A549 (cell line): ENCODE measurements around the gene PAK4. TPM values are rescaled to one million over a fixed set of nuclear protein-coding genes. Genes with fewer than 3 reads are reported as not detected.

Source experiments
- ATAC-seq, 2 experiments: fragments of 200-7000 bp in 1 of 2; fragments of >200 bp in 1 of 2; cut with Nextera tagmentation in 1 of 2; cut with Tn5 transposase in 1 of 2; 3 replicates each; pipeline versions ENCODE4 v1.8.0 to v1.9.1; 2018 to 2020; ENCODE audit warnings: mild to moderate bottlenecking in 1 of 2, moderate library complexity in 1 of 2
- CTCF ChIA-PET: fragments of 300-600 bp; sonication (Branson Sonifier 250); formaldehyde crosslinking; extraction: SDS; loops from one replicate; lab custom pipeline; 2021; ENCODE audit warnings: antibody characterized with exemption, inconsistent platforms; lab: Yijun Ruan, JAX
- POLR2A ChIA-PET: fragments of 350-600 bp; formaldehyde crosslinking; extraction: SDS; loops from one replicate; lab custom pipeline; 2021; ENCODE audit warnings: antibody characterized with exemption, inconsistent platforms; lab: Yijun Ruan, JAX
- DNase-seq, 2 experiments: peaks; one replicate each; pipeline versions ENCODE4 v3.0.0 to v3.0.0-alpha.2; 2011 to 2016; ENCODE audit warnings: low read depth in 1 of 2, low spot score in 1 of 2
- FAIRE-seq: peaks from 2 replicates; lab custom pipeline; 2011; peaks lifted over from hg19 to GRCh38; lab: Jason Lieb, UNC
- H3K27ac ChIP-seq, 2 experiments: fragments of >200 bp; sonication (Bioruptor Twin); formaldehyde crosslinking; 3 replicates each; pipeline ENCODE4 v1.5.1; 2016 to 2017
- H3K4me1 ChIP-seq: fragments of >200 bp; sonication (Bioruptor Twin); formaldehyde crosslinking; 3 replicates; pipeline ENCODE4 v1.6.1; 2016
- H3K4me2 ChIP-seq: fragments of >200 bp; sonication (Bioruptor Twin); formaldehyde crosslinking; 3 replicates; pipeline ENCODE4 v1.6.1; 2016
- H3K4me3 ChIP-seq: fragments of >200 bp; sonication (Bioruptor Twin); formaldehyde crosslinking; 3 replicates; pipeline ENCODE4 v1.5.1; 2016
- H3K9me3 ChIP-seq: fragments of >200 bp; sonication (Bioruptor Twin); formaldehyde crosslinking; 3 replicates; pipeline ENCODE4 v1.6.1; 2016
- BHLHE40 ChIP-seq: IDR thresholded peaks from 2 replicates; pipeline ENCODE4 v1.6.1; 2012; ENCODE audit warnings: low read depth, low read length, inconsistent platforms
- CBX8 ChIP-seq: fragments of 200-600 bp; sonication (generic); IDR thresholded peaks from 2 replicates; pipeline ENCODE4 v1.6.1; 2016
- CEBPB ChIP-seq, 2 experiments: fragments of >200 bp in 1 of 2; sonication (Bioruptor Twin) in 1 of 2; formaldehyde crosslinking in 1 of 2; IDR thresholded peaks; 2 replicates each; pipeline ENCODE4 v1.6.1; 2012 to 2016
- EHF ChIP-seq: fragments of 250-450 bp; sonication (Bioruptor Pico); IDR thresholded peaks from 2 replicates; pipeline ENCODE4 v1.5.0; 2020; ENCODE audit warnings: mild to moderate bottlenecking
- EP300 ChIP-seq, 2 experiments: fragments of >200 bp; sonication (Bioruptor Twin); formaldehyde crosslinking; IDR thresholded peaks; 2 replicates in 1 of 2; 3 replicates in 1 of 2; pipeline ENCODE4 v1.6.1; 2016 to 2017
- FOSB ChIP-seq: fragments of 250-450 bp; sonication (Bioruptor Pico); IDR thresholded peaks from 2 replicates; pipeline ENCODE4 v1.5.0; 2020; ENCODE audit warnings: mild to moderate bottlenecking, moderate library complexity
- HEYL ChIP-seq: fragments of 250-450 bp; sonication (Bioruptor Pico); IDR thresholded peaks from 2 replicates; pipeline ENCODE4 v1.8.0; 2021; ENCODE audit warnings: mild to moderate bottlenecking, moderate library complexity
- HOXA7 ChIP-seq: fragments of 250-450 bp; sonication (Bioruptor Pico); IDR thresholded peaks from 2 replicates; pipeline ENCODE4 v1.5.0; 2020; ENCODE audit warnings: mild to moderate bottlenecking, moderate library complexity
- HOXB13 ChIP-seq: fragments of 250-450 bp; sonication (Bioruptor Pico); IDR thresholded peaks from 2 replicates; pipeline ENCODE4 v1.5.0; 2020; ENCODE audit warnings: low read depth, mild to moderate bottlenecking, moderate library complexity
- JUNB ChIP-seq: fragments of >200 bp; sonication (Bioruptor Twin); formaldehyde crosslinking; IDR thresholded peaks from 2 replicates; pipeline ENCODE4 v1.6.1; 2016
- MAFK ChIP-seq: fragments of 450-650 bp; IDR thresholded peaks from 2 replicates; pipeline ENCODE4 v1.6.1; 2014; ENCODE audit not compliant: partially characterized antibody
- MAZ ChIP-seq: fragments of 150-350 bp; IDR thresholded peaks from 2 replicates; pipeline ENCODE4 v1.6.1; 2014; ENCODE audit warnings: antibody characterized with exemption, low read depth, low read length, borderline replicate concordance
- NFE2L2 ChIP-seq: fragments of 150-350 bp; conservative IDR thresholded peaks from 2 replicates; pipeline ENCODE4 v1.6.1; 2014; ENCODE audit warnings: low read length
- NPAS2 ChIP-seq: fragments of 250-450 bp; sonication (Bioruptor Pico); IDR thresholded peaks from 2 replicates; pipeline ENCODE4 v1.8.0; 2022; ENCODE audit warnings: mild to moderate bottlenecking, moderate library complexity, borderline replicate concordance
- NR3C1 ChIP-seq: fragments of >200 bp; sonication (Bioruptor Twin); formaldehyde crosslinking; IDR thresholded peaks from 3 replicates; pipeline ENCODE4 v1.6.1; 2017
- POLR2A ChIP-seq: IDR thresholded peaks from 2 replicates; pipeline ENCODE4 v1.6.1; 2012; ENCODE audit warnings: mild to moderate bottlenecking, low read length
- RARB ChIP-seq: fragments of 250-450 bp; sonication (Bioruptor Pico); IDR thresholded peaks from 2 replicates; pipeline ENCODE4 v1.8.0; 2021; ENCODE audit warnings: mild to moderate bottlenecking, moderate library complexity
- RNF2 ChIP-seq: fragments of 200-600 bp; sonication (generic); IDR thresholded peaks from 2 replicates; pipeline ENCODE4 v1.6.1; 2016; ENCODE audit warnings: low read depth, mild to moderate bottlenecking, antibody characterized with exemption, moderate library complexity, borderline replicate concordance
- TFCP2L1 ChIP-seq: fragments of 250-450 bp; sonication (Bioruptor Pico); IDR thresholded peaks from 2 replicates; pipeline ENCODE4 v1.5.0; 2021; ENCODE audit warnings: mild to moderate bottlenecking
- ZNF302 ChIP-seq: fragments of 250-450 bp; sonication (Bioruptor Pico); IDR thresholded peaks from 2 replicates; pipeline ENCODE4 v1.9.0; 2021; ENCODE audit warnings: inconsistent platforms, mild to moderate bottlenecking, moderate library complexity
- ZSCAN20 ChIP-seq: fragments of 250-450 bp; sonication (Bioruptor Pico); IDR thresholded peaks from 2 replicates; pipeline ENCODE4 v1.8.0; 2022; ENCODE audit warnings: mild to moderate bottlenecking, moderate library complexity
- WGBS: methylation state at CpG from one replicate; pipeline ENCODE4 v1.1.6; 2017; ENCODE audit errors: missing lambda C conversion rate; 5-methylcytosine and 5-hydroxymethylcytosine counted together
- polyA plus RNA-seq, 4 experiments: library from polyadenylated mRNA; depleted of rRNA in 3 of 4; stranded (reverse); fragments of >200 nt; fragmentation: RNase III in 1 of 4; extraction: RNeasy Plus Mini Kit Qiagen cat#74134 plus additional on column Dnase treatment in 1 of 4; gene quantifications; 2 replicates in 3 of 4; 3 replicates in 1 of 4; pipeline ENCODE4 v1.2.3, GENCODE V29; 2011 to 2017
- TF ChIP-seq, protein P1 (sequence below): fragments of 150-350 bp; IDR thresholded peaks from 2 replicates; pipeline ENCODE4 v1.6.1; 2014; ENCODE audit warnings: low read depth, mild to moderate bottlenecking, low read length
- TF ChIP-seq, protein P2 (sequence below): fragments of 200-600 bp; sonication (generic); IDR thresholded peaks from 2 replicates; pipeline ENCODE4 v1.6.1; 2016; ENCODE audit warnings: antibody characterized with exemption, mild to moderate bottlenecking, moderate library complexity
- TF ChIP-seq, protein P3 (sequence below): IDR thresholded peaks from 2 replicates; pipeline ENCODE4 v1.6.1; 2012; ENCODE audit warnings: low read depth, borderline replicate concordance
- TF ChIP-seq, protein P4 (sequence below): fragments of >200 bp; sonication (Bioruptor Twin); formaldehyde crosslinking; IDR thresholded peaks from 3 replicates; pipeline ENCODE4 v1.6.1; 2016
- TF ChIP-seq, protein P5 (sequence below): fragments of 250-450 bp; sonication (Bioruptor Pico); IDR thresholded peaks from 2 replicates; pipeline ENCODE4 v1.5.0; 2021; ENCODE audit warnings: mild to moderate bottlenecking, moderate library complexity, borderline replicate concordance

The PAK4 gene
- polyA plus RNA-seq, 2 of the 4 experiments (the other 2 are of a cell fraction): 42.9 to 84.2 TPM

DNA sequence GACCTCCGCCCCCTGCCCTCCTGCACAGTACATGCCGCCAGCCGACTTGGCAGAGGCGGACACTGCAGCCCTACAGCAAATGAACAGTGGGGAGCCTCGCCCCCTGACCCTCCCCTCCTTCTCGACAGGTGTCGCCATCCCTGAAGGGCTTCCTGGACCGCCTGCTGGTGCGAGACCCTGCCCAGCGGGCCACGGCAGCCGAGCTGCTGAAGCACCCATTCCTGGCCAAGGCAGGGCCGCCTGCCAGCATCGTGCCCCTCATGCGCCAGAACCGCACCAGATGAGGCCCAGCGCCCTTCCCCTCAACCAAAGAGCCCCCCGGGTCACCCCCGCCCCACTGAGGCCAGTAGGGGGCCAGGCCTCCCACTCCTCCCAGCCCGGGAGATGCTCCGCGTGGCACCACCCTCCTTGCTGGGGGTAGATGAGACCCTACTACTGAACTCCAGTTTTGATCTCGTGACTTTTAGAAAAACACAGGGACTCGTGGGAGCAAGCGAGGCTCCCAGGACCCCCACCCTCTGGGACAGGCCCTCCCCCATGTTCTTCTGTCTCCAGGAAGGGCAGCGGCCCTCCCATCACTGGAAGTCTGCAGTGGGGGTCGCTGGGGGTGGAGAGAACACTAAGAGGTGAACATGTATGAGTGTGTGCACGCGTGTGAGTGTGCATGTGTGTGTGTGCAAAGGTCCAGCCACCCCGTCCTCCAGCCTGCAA, 52.9 kb downstream of the PAK4 start:
- WGBS: 95% methylated on average over 24 of the region's 30 CpGs
- DNase-seq: no peak
- no peak overlapping the region for H3K27ac ChIP-seq
- FAIRE-seq: no peak
- ChIA-PET CTCF (interaction anchor here (0.6 to 5.6 kb wide), 4 partner anchors 9 to 216 kb away, joined by 3 to 55 read pairs (median 16); no protein-coding TSS in a partner anchor), POLR2A (no interaction called here)
- no peaks in the 10 kb centered on the region for H3K4me1 ChIP-seq
- no peak overlapping the region for H3K4me3 ChIP-seq
- no peak overlapping the region for H3K4me2 ChIP-seq
- TF ChIP-seq JUNB (no peak), BHLHE40 (no peak), EHF (CRISPR knock-in tag) (no peak), HOXB13 (CRISPR knock-in tag) (no peak), CEBPB (IDR thresholded peaks at IDR 0.05) (no peak), FOSB (CRISPR knock-in tag) (no peak), TFCP2L1 (CRISPR knock-in tag) (no peak), MAFK (no peak), POLR2A (no peak), CBX8 (no peak), HEYL (CRISPR knock-in tag) (no peak), NFE2L2 (no peak), RARB (no peak), NR3C1 (no peak), HOXA7 (CRISPR knock-in tag) (no peak)
- TF ChIP-seq, protein P1, sequence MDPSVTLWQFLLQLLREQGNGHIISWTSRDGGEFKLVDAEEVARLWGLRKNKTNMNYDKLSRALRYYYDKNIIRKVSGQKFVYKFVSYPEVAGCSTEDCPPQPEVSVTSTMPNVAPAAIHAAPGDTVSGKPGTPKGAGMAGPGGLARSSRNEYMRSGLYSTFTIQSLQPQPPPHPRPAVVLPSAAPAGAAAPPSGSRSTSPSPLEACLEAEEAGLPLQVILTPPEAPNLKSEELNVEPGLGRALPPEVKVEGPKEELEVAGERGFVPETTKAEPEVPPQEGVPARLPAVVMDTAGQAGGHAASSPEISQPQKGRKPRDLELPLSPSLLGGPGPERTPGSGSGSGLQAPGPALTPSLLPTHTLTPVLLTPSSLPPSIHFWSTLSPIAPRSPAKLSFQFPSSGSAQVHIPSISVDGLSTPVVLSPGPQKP: no peak
- TF ChIP-seq, protein P2, sequence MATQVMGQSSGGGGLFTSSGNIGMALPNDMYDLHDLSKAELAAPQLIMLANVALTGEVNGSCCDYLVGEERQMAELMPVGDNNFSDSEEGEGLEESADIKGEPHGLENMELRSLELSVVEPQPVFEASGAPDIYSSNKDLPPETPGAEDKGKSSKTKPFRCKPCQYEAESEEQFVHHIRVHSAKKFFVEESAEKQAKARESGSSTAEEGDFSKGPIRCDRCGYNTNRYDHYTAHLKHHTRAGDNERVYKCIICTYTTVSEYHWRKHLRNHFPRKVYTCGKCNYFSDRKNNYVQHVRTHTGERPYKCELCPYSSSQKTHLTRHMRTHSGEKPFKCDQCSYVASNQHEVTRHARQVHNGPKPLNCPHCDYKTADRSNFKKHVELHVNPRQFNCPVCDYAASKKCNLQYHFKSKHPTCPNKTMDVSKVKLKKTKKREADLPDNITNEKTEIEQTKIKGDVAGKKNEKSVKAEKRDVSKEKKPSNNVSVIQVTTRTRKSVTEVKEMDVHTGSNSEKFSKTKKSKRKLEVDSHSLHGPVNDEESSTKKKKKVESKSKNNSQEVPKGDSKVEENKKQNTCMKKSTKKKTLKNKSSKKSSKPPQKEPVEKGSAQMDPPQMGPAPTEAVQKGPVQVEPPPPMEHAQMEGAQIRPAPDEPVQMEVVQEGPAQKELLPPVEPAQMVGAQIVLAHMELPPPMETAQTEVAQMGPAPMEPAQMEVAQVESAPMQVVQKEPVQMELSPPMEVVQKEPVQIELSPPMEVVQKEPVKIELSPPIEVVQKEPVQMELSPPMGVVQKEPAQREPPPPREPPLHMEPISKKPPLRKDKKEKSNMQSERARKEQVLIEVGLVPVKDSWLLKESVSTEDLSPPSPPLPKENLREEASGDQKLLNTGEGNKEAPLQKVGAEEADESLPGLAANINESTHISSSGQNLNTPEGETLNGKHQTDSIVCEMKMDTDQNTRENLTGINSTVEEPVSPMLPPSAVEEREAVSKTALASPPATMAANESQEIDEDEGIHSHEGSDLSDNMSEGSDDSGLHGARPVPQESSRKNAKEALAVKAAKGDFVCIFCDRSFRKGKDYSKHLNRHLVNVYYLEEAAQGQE: no peak
- TF ChIP-seq, protein P3, sequence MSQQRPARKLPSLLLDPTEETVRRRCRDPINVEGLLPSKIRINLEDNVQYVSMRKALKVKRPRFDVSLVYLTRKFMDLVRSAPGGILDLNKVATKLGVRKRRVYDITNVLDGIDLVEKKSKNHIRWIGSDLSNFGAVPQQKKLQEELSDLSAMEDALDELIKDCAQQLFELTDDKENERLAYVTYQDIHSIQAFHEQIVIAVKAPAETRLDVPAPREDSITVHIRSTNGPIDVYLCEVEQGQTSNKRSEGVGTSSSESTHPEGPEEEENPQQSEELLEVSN: no peak
- no peak for ATAC-seq
- H3K9me3 ChIP-seq: no peaks in the 10 kb centered on the region

DNA sequence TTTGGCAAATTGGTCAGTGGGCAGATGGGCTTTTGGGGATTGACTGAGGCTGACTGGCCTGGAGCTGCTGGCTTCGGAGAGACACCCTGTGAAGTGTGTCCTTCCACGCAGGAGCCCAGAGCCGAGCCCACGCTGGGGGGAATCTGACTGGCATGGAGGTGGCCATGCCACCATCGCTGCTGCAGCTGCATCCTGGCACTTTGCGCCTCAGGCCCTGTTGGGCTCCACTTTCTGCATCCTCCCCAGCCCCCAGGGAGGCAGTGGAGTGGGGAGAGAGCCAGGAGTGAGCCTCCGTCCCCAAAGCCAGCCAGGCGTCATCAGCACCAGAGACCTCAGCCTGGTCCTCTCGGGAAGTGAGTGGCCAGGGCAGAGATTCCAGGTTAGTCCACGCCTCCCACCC, 54.2 kb downstream of the PAK4 start:
- no peak for DNase-seq

More for the DNA sequence above, 54.2 kb downstream of the PAK4 start:
- Histone ChIP-seq H3K9me3 (no peaks in the 10 kb centered on the region), H3K27ac (no peak overlapping the region)
- WGBS: 94% methylated on average over 10 of the region's 10 CpGs
- POLR2A ChIA-PET: no interaction called here
- CTCF ChIA-PET: interaction anchor here (0.8 to 6.5 kb wide), 10 partner anchors 8 to 218 kb away, joined by 3 to 36 read pairs (median 5); partner anchors contain the start of gene FBXO17
- ATAC-seq: no peak
- TF ChIP-seq MAZ: no peak
- TF ChIP-seq RNF2: no peak
- TF ChIP-seq, protein P3: no peak
- TF ChIP-seq, protein P4, sequence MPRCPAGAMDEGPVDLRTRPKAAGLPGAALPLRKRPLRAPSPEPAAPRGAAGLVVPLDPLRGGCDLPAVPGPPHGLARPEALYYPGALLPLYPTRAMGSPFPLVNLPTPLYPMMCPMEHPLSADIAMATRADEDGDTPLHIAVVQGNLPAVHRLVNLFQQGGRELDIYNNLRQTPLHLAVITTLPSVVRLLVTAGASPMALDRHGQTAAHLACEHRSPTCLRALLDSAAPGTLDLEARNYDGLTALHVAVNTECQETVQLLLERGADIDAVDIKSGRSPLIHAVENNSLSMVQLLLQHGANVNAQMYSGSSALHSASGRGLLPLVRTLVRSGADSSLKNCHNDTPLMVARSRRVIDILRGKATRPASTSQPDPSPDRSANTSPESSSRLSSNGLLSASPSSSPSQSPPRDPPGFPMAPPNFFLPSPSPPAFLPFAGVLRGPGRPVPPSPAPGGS: no peak
- TF ChIP-seq TFCP2L1 (CRISPR knock-in tag): no peak
- no peak for TF ChIP-seq ZSCAN20
- no peak for TF ChIP-seq RARB
- TF ChIP-seq, protein P5, sequence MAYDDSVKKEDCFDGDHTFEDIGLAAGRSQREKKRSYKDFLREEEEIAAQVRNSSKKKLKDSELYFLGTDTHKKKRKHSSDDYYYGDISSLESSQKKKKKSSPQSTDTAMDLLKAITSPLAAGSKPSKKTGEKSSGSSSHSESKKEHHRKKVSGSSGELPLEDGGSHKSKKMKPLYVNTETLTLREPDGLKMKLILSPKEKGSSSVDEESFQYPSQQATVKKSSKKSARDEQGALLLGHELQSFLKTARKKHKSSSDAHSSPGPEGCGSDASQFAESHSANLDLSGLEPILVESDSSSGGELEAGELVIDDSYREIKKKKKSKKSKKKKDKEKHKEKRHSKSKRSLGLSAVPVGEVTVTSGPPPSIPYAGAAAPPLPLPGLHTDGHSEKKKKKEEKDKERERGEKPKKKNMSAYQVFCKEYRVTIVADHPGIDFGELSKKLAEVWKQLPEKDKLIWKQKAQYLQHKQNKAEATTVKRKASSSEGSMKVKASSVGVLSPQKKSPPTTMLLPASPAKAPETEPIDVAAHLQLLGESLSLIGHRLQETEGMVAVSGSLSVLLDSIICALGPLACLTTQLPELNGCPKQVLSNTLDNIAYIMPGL (CRISPR knock-in tag): no peak
- no peak for TF ChIP-seq EHF (CRISPR knock-in tag)
- TF ChIP-seq ZNF302 (CRISPR knock-in tag): no peak
- no peak for TF ChIP-seq EP300 (IDR thresholded peaks at IDR 0.05)
- TF ChIP-seq NPAS2 (CRISPR knock-in tag): no peak
- TF ChIP-seq, all 56 proteins: peak for 0
- Histone ChIP-seq H3K4me2 (no peak overlapping the region), H3K4me1 (no peaks in the 10 kb centered on the region), H3K4me3 (no peak overlapping the region)
- FAIRE-seq: no peak
